NT2/D1 (cell line): ENCODE results near the gene SMIM5.

ENCODE experiments used
- YY1 ChIP-seq: IDR thresholded peaks from 2 replicates; pipeline ENCODE4 v1.6.1; 2011; ENCODE audit not compliant: insufficient read length, insufficient read depth
- ZNF274 ChIP-seq: IDR thresholded peaks from 2 replicates; pipeline ENCODE4 v1.6.1; 2011; ENCODE audit warnings: mild to moderate bottlenecking, low read depth, low read length

DNA sequence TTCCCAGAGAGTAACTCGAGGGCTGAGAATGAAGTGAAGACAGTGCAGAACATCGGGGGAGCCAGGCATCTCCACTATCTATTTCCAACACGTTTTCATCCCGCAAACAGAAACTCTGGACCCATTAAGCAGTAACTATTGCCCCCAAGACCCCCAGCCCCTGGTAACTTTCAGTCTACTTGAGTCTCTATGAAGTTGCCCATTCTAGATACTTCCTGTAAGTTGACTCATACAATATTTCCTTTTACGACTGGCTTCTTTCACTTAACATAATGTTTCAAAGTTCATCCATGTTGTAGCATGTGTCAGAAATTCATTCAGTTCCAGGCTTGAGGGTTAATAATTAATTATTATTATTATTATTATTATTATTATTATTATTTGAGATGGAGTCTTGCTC, 26.1 kb upstream of the SMIM5 start:
- TF ChIP-seq ZNF274 (no peak), YY1 (no peak)
